Measurements from ENCODE around the gene SREBF2. TPM values are rescaled to one million over a fixed set of nuclear protein-coding genes. Genes with fewer than 3 reads are reported as not detected.

SREBF2 gene
- total RNA-seq, 1 experiment from 2014 or later: 129 TPM

DNA sequence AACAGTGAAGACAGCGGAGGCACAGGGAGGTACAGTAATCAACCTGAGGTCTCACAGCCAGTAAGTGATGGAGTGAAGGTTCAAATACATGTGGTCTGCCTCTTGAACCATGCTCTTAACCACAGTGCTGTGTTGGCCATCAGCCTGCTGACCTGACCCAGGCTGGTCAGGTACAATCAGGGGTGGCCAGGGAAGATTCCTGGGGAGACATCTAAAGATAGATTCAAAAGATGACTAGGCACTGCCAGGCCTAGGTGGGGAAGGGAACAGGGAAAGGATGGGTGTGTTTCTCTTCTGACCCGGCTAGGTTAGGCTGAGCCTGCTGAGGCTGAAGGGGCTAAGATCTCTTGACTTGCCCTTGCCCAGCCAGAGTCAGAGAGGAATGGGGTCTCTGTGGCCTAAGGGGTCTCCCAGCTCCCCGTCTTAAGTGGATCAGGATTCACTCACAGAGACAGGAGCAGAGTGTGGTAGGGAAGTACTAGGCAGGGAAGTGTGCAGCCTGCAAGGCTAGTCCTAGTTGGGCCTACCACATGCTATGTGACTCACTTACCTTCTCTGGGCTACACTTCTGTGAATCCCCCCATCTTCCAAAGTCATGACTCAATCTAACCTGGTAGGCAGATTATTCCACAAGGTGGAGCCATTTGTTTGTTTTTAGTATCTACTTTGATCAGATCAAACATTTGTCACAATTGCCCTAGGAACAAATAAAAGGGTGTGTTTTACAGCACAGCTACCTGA is 10.4 kb upstream of the SREBF2 start:
- H2AFZ ChIP-seq (ENCODE audit: low read depth, low read length, poor library complexity, severe bottlenecking): no peak overlapping the region
- no peaks in the 10 kb centered on the region for H3K27me3 ChIP-seq (ENCODE audit: insufficient read depth, low read length)
- peak overlapping the region; percentile 26 for H3K4me2 ChIP-seq (ENCODE audit: low read length)
- CTCF ChIA-PET: interaction anchor here (0.6 to 1.4 kb wide), 6 partner anchors 10 to 621 kb away, joined by 3 to 7 read pairs (median 4); partner anchors contain the start of gene SREBF2
- H3K27ac ChIP-seq (ENCODE audit: low read depth, low read length): no peak overlapping the region
- RAD21 ChIA-PET (ENCODE audit: low non-redundant PET in 1 of 2, low total read pairs in 2 of 2, uncharacterized antibody in 2 of 2, unreplicated experiment in 2 of 2): interaction anchor here in 1 of 2 experiments (1.1 kb wide), 1 partner anchor 125 kb away, joined by 4 read pairs; no protein-coding TSS in a partner anchor
- H3K9ac ChIP-seq (ENCODE audit: low read length): no peak overlapping the region
- intact Hi-C loops (cut with micrococcal nuclease): loop anchor here (1.0 kb wide), 2 partner anchors 35 to 119 kb away; no protein-coding TSS in a partner anchor
- POLR2A ChIA-PET: no interaction called here
- peaks cover 0 to 5% of the 10 kb centered on the region in 2 experiments; a peak in 2 of 4 replicates for H3K36me3 ChIP-seq (ENCODE audit: control insufficient read depth in 1 of 2, insufficient read depth in 2 of 2, low read length in 2 of 2)
- TF ChIP-seq RAD21 (IDR thresholded peaks at IDR 0.05; ENCODE audit: low read depth) (peak; percentile 77), TCF7L2 (IDR thresholded peaks at IDR 0.05; ENCODE audit: borderline replicate concordance, extremely low read depth, insufficient read depth, insufficient read length) (peak; percentile 26), EZH2 (IDR thresholded peaks at IDR 0.05) (no peak)
- TF ChIP-seq, protein P1, sequence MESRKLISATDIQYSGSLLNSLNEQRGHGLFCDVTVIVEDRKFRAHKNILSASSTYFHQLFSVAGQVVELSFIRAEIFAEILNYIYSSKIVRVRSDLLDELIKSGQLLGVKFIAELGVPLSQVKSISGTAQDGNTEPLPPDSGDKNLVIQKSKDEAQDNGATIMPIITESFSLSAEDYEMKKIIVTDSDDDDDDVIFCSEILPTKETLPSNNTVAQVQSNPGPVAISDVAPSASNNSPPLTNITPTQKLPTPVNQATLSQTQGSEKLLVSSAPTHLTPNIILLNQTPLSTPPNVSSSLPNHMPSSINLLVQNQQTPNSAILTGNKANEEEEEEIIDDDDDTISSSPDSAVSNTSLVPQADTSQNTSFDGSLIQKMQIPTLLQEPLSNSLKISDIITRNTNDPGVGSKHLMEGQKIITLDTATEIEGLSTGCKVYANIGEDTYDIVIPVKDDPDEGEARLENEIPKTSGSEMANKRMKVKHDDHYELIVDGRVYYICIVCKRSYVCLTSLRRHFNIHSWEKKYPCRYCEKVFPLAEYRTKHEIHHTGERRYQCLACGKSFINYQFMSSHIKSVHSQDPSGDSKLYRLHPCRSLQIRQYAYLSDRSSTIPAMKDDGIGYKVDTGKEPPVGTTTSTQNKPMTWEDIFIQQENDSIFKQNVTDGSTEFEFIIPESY (IDR thresholded peaks at IDR 0.05; ENCODE audit: extremely low read depth, insufficient replicate concordance, low read length): no peak
- TF ChIP-seq, protein P2, sequence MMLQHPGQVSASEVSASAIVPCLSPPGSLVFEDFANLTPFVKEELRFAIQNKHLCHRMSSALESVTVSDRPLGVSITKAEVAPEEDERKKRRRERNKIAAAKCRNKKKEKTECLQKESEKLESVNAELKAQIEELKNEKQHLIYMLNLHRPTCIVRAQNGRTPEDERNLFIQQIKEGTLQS (IDR thresholded peaks at IDR 0.05): no peak
- TF ChIP-seq, protein P3, sequence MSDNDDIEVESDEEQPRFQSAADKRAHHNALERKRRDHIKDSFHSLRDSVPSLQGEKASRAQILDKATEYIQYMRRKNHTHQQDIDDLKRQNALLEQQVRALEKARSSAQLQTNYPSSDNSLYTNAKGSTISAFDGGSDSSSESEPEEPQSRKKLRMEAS (IDR thresholded peaks at IDR 0.05): no peak
- TF ChIP-seq, protein P4, sequence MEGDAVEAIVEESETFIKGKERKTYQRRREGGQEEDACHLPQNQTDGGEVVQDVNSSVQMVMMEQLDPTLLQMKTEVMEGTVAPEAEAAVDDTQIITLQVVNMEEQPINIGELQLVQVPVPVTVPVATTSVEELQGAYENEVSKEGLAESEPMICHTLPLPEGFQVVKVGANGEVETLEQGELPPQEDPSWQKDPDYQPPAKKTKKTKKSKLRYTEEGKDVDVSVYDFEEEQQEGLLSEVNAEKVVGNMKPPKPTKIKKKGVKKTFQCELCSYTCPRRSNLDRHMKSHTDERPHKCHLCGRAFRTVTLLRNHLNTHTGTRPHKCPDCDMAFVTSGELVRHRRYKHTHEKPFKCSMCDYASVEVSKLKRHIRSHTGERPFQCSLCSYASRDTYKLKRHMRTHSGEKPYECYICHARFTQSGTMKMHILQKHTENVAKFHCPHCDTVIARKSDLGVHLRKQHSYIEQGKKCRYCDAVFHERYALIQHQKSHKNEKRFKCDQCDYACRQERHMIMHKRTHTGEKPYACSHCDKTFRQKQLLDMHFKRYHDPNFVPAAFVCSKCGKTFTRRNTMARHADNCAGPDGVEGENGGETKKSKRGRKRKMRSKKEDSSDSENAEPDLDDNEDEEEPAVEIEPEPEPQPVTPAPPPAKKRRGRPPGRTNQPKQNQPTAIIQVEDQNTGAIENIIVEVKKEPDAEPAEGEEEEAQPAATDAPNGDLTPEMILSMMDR (IDR thresholded peaks at IDR 0.05 in 2 of 3, conservative IDR thresholded peaks at IDR 0.05 in 1 of 3; ENCODE audit: borderline replicate concordance in 1 of 3, insufficient read depth in 1 of 3, low read depth in 2 of 3, low read length in 2 of 3): peak; percentile 46 to 68 (median 65); a peak in 5 of 6 replicates
- BruUV-seq (replicated peaks): no TSS peak
- H3K4me1 ChIP-seq (ENCODE audit: control insufficient read depth in 1 of 2, insufficient read depth in 2 of 2, low read length in 2 of 2): peaks cover 5 to 10% of the 10 kb centered on the region in 2 experiments; a peak in 3 of 4 replicates
- peak; percentile 62 for DNase-seq (ENCODE audit: low read depth, low spot score)
- no peaks in the 10 kb centered on the region for H4K20me1 ChIP-seq (ENCODE audit: insufficient read depth)
- no peaks in the 10 kb centered on the region for H3K9me2 ChIP-seq (ENCODE audit: insufficient read depth)
- peak; percentile 85 for ATAC-seq
- H3K9me3 ChIP-seq (ENCODE audit: control insufficient read depth in 1 of 2, insufficient read depth in 1 of 2, low read depth in 1 of 2, low read length in 2 of 2): no peaks in the 10 kb centered on the region
- no peak overlapping the region for H3K4me3 ChIP-seq (replicated peaks in 1 of 2; ENCODE audit: low read depth in 1 of 2, low read length in 2 of 2)
- H3K79me2 ChIP-seq (ENCODE audit: insufficient read depth, low read length): peaks cover 4% of the 10 kb centered on the region; the same call in 1 of the 2 replicates
